Subcutaneous abdominal adipose tissue (tissue), 5 donors: ENCODE measurements around the gene BFAR.
"Not testable (repeated sequence)": the region's sequence is repeated elsewhere in the genome, so short reads cannot be mapped to it uniquely, and the experiment has no call there.

Experiments
- H3K27ac ChIP-seq: one replicate; pipeline ENCODE4 v1.7.0; 2013; ENCODE audit warnings: low read depth, mild to moderate bottlenecking, inconsistent platforms, low read length, moderate library complexity
- H3K27me3 ChIP-seq, 5 donors: one replicate each; pipeline ENCODE4 v1.7.0; 2013; ENCODE audit warnings: low read length in 5 of 5, inconsistent platforms in 1 of 5; ENCODE audit not compliant: control insufficient read depth in 5 of 5, insufficient read depth in 4 of 5
- H3K36me3 ChIP-seq, 5 donors: one replicate each; pipeline ENCODE4 v1.7.0; 2013; ENCODE audit warnings: low read length in 5 of 5; ENCODE audit not compliant: control insufficient read depth in 5 of 5, insufficient read depth in 5 of 5
- H3K4me1 ChIP-seq, 5 donors: one replicate each; pipeline ENCODE4 v1.7.0; 2013; ENCODE audit warnings: low read length in 5 of 5, mild to moderate bottlenecking in 3 of 5, moderate library complexity in 1 of 5; ENCODE audit not compliant: control insufficient read depth in 5 of 5, insufficient read depth in 5 of 5
- H3K4me3 ChIP-seq, 5 donors: one replicate each; pipeline ENCODE4 v1.7.0; 2013; ENCODE audit warnings: low read length in 5 of 5, low read depth in 1 of 5
- H3K9ac ChIP-seq, 5 donors: one replicate each; pipeline ENCODE4 v1.7.0; 2013; ENCODE audit warnings: low read length in 5 of 5, mild to moderate bottlenecking in 4 of 5, moderate library complexity in 3 of 5
- H3K9me3 ChIP-seq, 5 donors: one replicate each; pipeline ENCODE4 v1.7.0; 2013; ENCODE audit warnings: low read length in 5 of 5; ENCODE audit not compliant: control insufficient read depth in 5 of 5
- donor health status: healthy.
- donor health status: healthy.
- donor health status: healthy.
- donor health status: healthy.
- donor health status: healthy.

BFAR gene

GRCh38 chr16:14634389-14634725 lies 1.6 kb downstream of the BFAR start:
- Histone ChIP-seq H3K9ac (no peak overlapping the region), H3K27me3 (no peaks in the 10 kb centered on the region), H3K4me3 (peak overlapping the region; percentile 90 to 96 (median 94)), H3K9me3 (no peaks in the 10 kb centered on the region), H3K36me3 (peaks cover 0 to 8% (median 6%) of the 10 kb centered on the region in 5 donors), H3K27ac (no peak overlapping the region), H3K4me1 (peaks cover 3 to 49% (median 39%) of the 10 kb centered on the region in 5 donors)

GRCh38 chr16:14635395-14636165 lies 2.8 kb downstream of the BFAR start:
- Histone ChIP-seq H3K9me3 (no peaks in the 10 kb centered on the region), H3K27me3 (no peaks in the 10 kb centered on the region), H3K9ac (no peak overlapping the region), H3K4me3 (no peak overlapping the region), H3K27ac (no peak overlapping the region), H3K36me3 (peaks cover 0 to 15% (median 7%) of the 10 kb centered on the region in 5 donors), H3K4me1 (peaks cover 3 to 38% (median 34%) of the 10 kb centered on the region in 5 donors)

GRCh38 chr16:14636179-14636950 lies 3.6 kb downstream of the BFAR start:
- H3K9me3 ChIP-seq, H3K27ac ChIP-seq, H3K9ac ChIP-seq, H3K27me3 ChIP-seq, H3K4me3 ChIP-seq: not testable (repeated sequence)
- H3K4me1 ChIP-seq: peaks cover 3 to 38% (median 34%) of the 10 kb centered on the region in 5 donors
- H3K36me3 ChIP-seq: peaks cover 0 to 21% (median 7%) of the 10 kb centered on the region in 5 donors

- H3K27ac ChIP-seq: not testable (repeated sequence)
- H3K4me1 ChIP-seq: peaks cover 3 to 36% (median 32%) of the 10 kb centered on the region in 5 donors
Measured at GRCh38 chr16:14636951-14637240, 4.1 kb downstream of the BFAR start.

GRCh38 chr16:14640538-14640937 lies 7.8 kb downstream of the BFAR start:
- H3K9ac ChIP-seq: no peak overlapping the region
- no peak overlapping the region for H3K4me3 ChIP-seq
- H3K9me3 ChIP-seq: no peaks in the 10 kb centered on the region
- no peaks in the 10 kb centered on the region for H3K27me3 ChIP-seq
- peaks cover 4 to 34% (median 22%) of the 10 kb centered on the region in 5 donors for H3K36me3 ChIP-seq
- H3K4me1 ChIP-seq: peaks cover under 1 to 9% (median 5%) of the 10 kb centered on the region in 5 donors
- no peak overlapping the region for H3K27ac ChIP-seq

More at GRCh38 chr16:14636951-14637240, 4.1 kb downstream of the BFAR start:
- H3K9me3 ChIP-seq, H3K4me3 ChIP-seq, H3K27me3 ChIP-seq, H3K9ac ChIP-seq: not testable (repeated sequence)
- H3K36me3 ChIP-seq: peaks cover 0 to 21% (median 7%) of the 10 kb centered on the region in 5 donors

GRCh38 chr16:14641206-14641605 lies 8.5 kb downstream of the BFAR start:
- H3K9ac ChIP-seq: no peak overlapping the region
- H3K27ac ChIP-seq: no peak overlapping the region
- H3K36me3 ChIP-seq: peaks cover 5 to 41% (median 28%) of the 10 kb centered on the region in 5 donors
- H3K27me3 ChIP-seq: no peaks in the 10 kb centered on the region
- H3K4me3 ChIP-seq: no peak overlapping the region
- no peaks in the 10 kb centered on the region for H3K9me3 ChIP-seq
- peaks cover 0 to 4% (median 0%) of the 10 kb centered on the region in 5 donors for H3K4me1 ChIP-seq

GRCh38 chr16:14641926-14642325 lies 9.2 kb downstream of the BFAR start:
- H3K36me3 ChIP-seq: peaks cover 5 to 41% (median 29%) of the 10 kb centered on the region in 5 donors
- H3K27ac ChIP-seq: no peak overlapping the region
- H3K9me3 ChIP-seq: no peaks in the 10 kb centered on the region
- H3K9ac ChIP-seq: no peak overlapping the region
- H3K4me3 ChIP-seq: no peak overlapping the region
- H3K27me3 ChIP-seq: no peaks in the 10 kb centered on the region
- H3K4me1 ChIP-seq: peaks cover 0 to 4% (median 0%) of the 10 kb centered on the region in 5 donors

GRCh38 chr16:14649816-14650215 lies 17.1 kb downstream of the BFAR start:
- peaks cover 16 to 83% (median 66%) of the 10 kb centered on the region in 5 donors for H3K36me3 ChIP-seq
- H3K9me3 ChIP-seq: no peaks in the 10 kb centered on the region
- H3K4me1 ChIP-seq: no peaks in the 10 kb centered on the region
- H3K4me3 ChIP-seq: no peak overlapping the region
- H3K27me3 ChIP-seq: no peaks in the 10 kb centered on the region
- H3K27ac ChIP-seq: no peak overlapping the region
- H3K9ac ChIP-seq: no peak overlapping the region

- no peaks in the 10 kb centered on the region for H3K27me3 ChIP-seq
- H3K4me1 ChIP-seq: no peaks in the 10 kb centered on the region
- no peak overlapping the region for H3K27ac ChIP-seq
- H3K4me3 ChIP-seq: no peak overlapping the region
- peaks cover 11 to 81% (median 61%) of the 10 kb centered on the region in 5 donors for H3K36me3 ChIP-seq
- H3K9ac ChIP-seq: no peak overlapping the region
- H3K9me3 ChIP-seq: no peaks in the 10 kb centered on the region
Measured at GRCh38 chr16:14650629-14651028, 17.9 kb downstream of the BFAR start.

- Histone ChIP-seq H3K36me3 (peaks cover 11 to 89% (median 61%) of the 10 kb centered on the region in 5 donors), H3K9me3 (no peaks in the 10 kb centered on the region), H3K4me1 (no peaks in the 10 kb centered on the region), H3K27ac (no peak overlapping the region), H3K9ac (no peak overlapping the region), H3K4me3 (no peak overlapping the region), H3K27me3 (no peaks in the 10 kb centered on the region)
Measured at GRCh38 chr16:14652726-14653125, 20.0 kb downstream of the BFAR start.
